Measurements from ENCODE around the gene MUL1.
"Not testable (repeated sequence)": the region's sequence is repeated elsewhere in the genome, so short reads cannot be mapped to it uniquely, and the experiment has no call there.

GRCh38 chr1:20519609-20520262 lies 11.8 kb upstream of the MUL1 start:
- TF ChIP-seq CTCF, POLR2A, POLR2AphosphoS5 (IDR thresholded peaks at IDR 0.05): not testable (repeated sequence)
